Brain microvascular endothelial cell (primary cell): Measurements from ENCODE around the gene HEMGN.
"Not testable (repeated sequence)": the region's sequence is repeated elsewhere in the genome, so short reads cannot be mapped to it uniquely, and the experiment has no call there.

ENCODE experiments used
- DNase-seq: peaks from one replicate; pipeline ENCODE4 v3.0.0-alpha.2; 2020
- H3K27ac ChIP-seq: fragments of 250-450 bp; sonication (Bioruptor Pico); 2 replicates; pipeline ENCODE4 v1.5.1; 2020; ENCODE audit warnings: mild to moderate bottlenecking, moderate library complexity
- H3K27me3 ChIP-seq: fragments of 250-450 bp; sonication (Bioruptor Pico); replicated peaks from 2 replicates; pipeline ENCODE4 v1.5.1; 2020; ENCODE audit warnings: mild to moderate bottlenecking
- H3K36me3 ChIP-seq: fragments of 250-450 bp; sonication (Bioruptor Pico); replicated peaks from 2 replicates; pipeline ENCODE4 v1.5.1; 2020; ENCODE audit warnings: mild to moderate bottlenecking
- H3K4me3 ChIP-seq: 2 replicates; pipeline ENCODE4 v1.5.1; 2011; ENCODE audit warnings: low read depth, mild to moderate bottlenecking, control low read depth, low read length, moderate library complexity
- CTCF ChIP-seq: IDR thresholded peaks from 2 replicates; pipeline ENCODE4 v1.5.1; 2011; ENCODE audit warnings: low read depth, mild to moderate bottlenecking, moderate library complexity, low read length, control low read depth, inconsistent platforms; ENCODE audit errors: missing control alignments
- in situ Hi-C: cut with HindIII; loops from 2 replicates; pipeline ENCODE4 v1.10.0; 2017; ENCODE audit warnings: low sequenced_read_pairs, low pct_ligation_motif_present

The HEMGN gene

GRCh38 chr9:97966493-97966892 lies 28.5 kb upstream of the HEMGN start:
- H3K27ac ChIP-seq: no peak overlapping the region
- no peak for TF ChIP-seq CTCF
- no peak for DNase-seq
- no peaks in the 10 kb centered on the region for H3K36me3 ChIP-seq
- in situ Hi-C loops: no loop called here
- no peaks in the 10 kb centered on the region for H3K27me3 ChIP-seq
- no peak overlapping the region for H3K4me3 ChIP-seq

- TF ChIP-seq CTCF: no peak
- Histone ChIP-seq H3K36me3 (no peaks in the 10 kb centered on the region), H3K4me3 (no peak overlapping the region), H3K27me3 (no peaks in the 10 kb centered on the region), H3K27ac (no peak overlapping the region)
- no peak for DNase-seq
- in situ Hi-C loops: no loop called here
These were observed 26.9 kb upstream of the HEMGN start for GRCh38 chr9:97964901-97965300.

GRCh38 chr9:97963232-97963631 lies 25.3 kb upstream of the HEMGN start:
- Histone ChIP-seq H3K27ac (no peak overlapping the region), H3K27me3 (no peaks in the 10 kb centered on the region), H3K4me3 (no peak overlapping the region), H3K36me3 (no peaks in the 10 kb centered on the region)
- DNase-seq: no peak
- in situ Hi-C loops: no loop called here
- no peak for TF ChIP-seq CTCF

GRCh38 chr9:97962575-97962974 lies 24.6 kb upstream of the HEMGN start:
- TF ChIP-seq CTCF: no peak
- Histone ChIP-seq H3K36me3 (no peaks in the 10 kb centered on the region), H3K4me3 (no peak overlapping the region), H3K27me3 (no peaks in the 10 kb centered on the region), H3K27ac (no peak overlapping the region)
- in situ Hi-C loops: no loop called here
- no peak for DNase-seq

GRCh38 chr9:97962136-97962535 lies 24.2 kb upstream of the HEMGN start:
- H3K36me3 ChIP-seq: no peaks in the 10 kb centered on the region
- H3K4me3 ChIP-seq: no peak overlapping the region
- TF ChIP-seq CTCF: no peak
- DNase-seq: no peak
- H3K27me3 ChIP-seq: no peaks in the 10 kb centered on the region
- in situ Hi-C loops: no loop called here
- no peak overlapping the region for H3K27ac ChIP-seq

GRCh38 chr9:97961361-97961760 lies 23.4 kb upstream of the HEMGN start:
- Histone ChIP-seq H3K36me3 (no peaks in the 10 kb centered on the region), H3K27ac (no peak overlapping the region), H3K27me3 (no peaks in the 10 kb centered on the region), H3K4me3 (no peak overlapping the region)
- DNase-seq: no peak
- TF ChIP-seq CTCF: no peak
- in situ Hi-C loops: no loop called here

GRCh38 chr9:97960678-97961328 lies 22.8 kb upstream of the HEMGN start:
- H3K27me3 ChIP-seq, DNase-seq, H3K4me3 ChIP-seq, H3K27ac ChIP-seq, H3K36me3 ChIP-seq, in situ Hi-C loops: not testable (repeated sequence)
